ENCODE data around the gene CNOT11. TPM values are rescaled to one million over a fixed set of nuclear protein-coding genes. Genes with fewer than 3 reads are reported as not detected.

The CNOT11 gene
- total RNA-seq (2022; extraction: Qiagen RNA extraction; ENCODE audit: low read depth), result 37.6 to 58.9 TPM (median 42.0 TPM) in 5 replicates

GRCh38 chr2:101252408-101253012 is at the start of gene CNOT11:
CNOT11 (plus strand) TSS chr2:101252886; CDS start chr2:101252965, 79 bp downstream.

DNA sequence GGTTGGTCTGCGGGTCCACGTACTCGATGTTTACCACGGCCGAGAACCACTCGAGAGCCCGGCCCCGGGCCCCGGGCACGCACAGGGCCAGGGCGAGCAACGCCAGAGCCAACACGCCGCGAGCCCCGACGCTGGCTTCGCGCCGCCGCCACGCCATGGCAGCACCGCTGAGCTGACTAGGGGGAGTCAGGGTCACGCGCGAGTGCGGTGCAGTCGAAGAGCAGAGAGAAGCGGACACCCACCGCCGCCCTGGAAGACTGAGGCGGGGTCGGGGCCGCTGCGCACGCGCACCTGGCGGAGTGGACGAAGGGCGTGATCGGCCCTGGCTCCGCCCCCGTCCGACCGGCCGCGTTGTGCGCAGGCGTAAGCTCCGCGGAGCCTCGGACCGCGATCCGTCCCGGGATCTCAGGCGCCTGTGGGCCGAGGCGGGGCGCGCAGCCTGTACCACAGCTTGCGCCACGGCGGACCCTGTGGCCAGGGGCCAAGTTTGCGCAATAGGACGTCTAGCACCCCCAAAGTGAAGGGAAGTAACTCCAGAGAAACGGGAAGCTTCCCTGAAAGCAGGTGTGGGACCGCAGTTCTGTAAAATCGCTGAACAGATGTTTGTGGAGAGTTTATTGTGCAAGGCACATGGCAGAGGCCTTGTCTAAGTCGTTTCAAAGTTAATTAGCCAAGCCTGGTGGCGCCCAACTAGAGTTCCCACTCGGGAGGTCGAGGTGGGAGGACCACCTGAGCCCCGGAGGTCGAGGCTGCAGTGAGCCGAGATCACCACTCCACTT is 55.9 kb downstream of the CNOT11 start, which contains the start of gene RNF149:
RNF149 (minus strand) TSS at position 270 of the 779 bp plus-strand sequence; CDS start at position 157, 113 bp downstream.

Other genes with a start within 250 kb of the CNOT11 start
- gene TBC1D8, start 101.5 kb upstream of the CNOT11 start, total RNA-seq (2022; extraction: Qiagen RNA extraction; ENCODE audit: low read depth), result 69.0 to 106 TPM (median 90.2 TPM) in 5 replicates
- 28.1 to 47.6 TPM (median 45.2 TPM) in 5 replicates for gene RNF149, start 55.8 kb downstream of the CNOT11 start, total RNA-seq (2022; extraction: Qiagen RNA extraction; ENCODE audit: low read depth)
- 7.3 to 13.6 TPM (median 12.6 TPM) in 5 replicates for gene CREG2, start 134.6 kb downstream of the CNOT11 start, total RNA-seq (2022; extraction: Qiagen RNA extraction; ENCODE audit: low read depth)
- not detected in 5 replicates for gene RFX8, start 222.2 kb downstream of the CNOT11 start, total RNA-seq (2022; extraction: Qiagen RNA extraction; ENCODE audit: low read depth)